Suprapubic skin (tissue), 4 donors: ENCODE results near the gene ERRFI1.

Experiments
- EP300 ChIP-seq: sonication (generic); formaldehyde crosslinking; IDR thresholded peaks from one replicate; pipeline ENCODE4 v1.6.1; 2017; ENCODE audit warnings: antibody characterized with exemption
- POLR2A ChIP-seq, 2 donors: fragments of 450-650 bp; IDR thresholded peaks; one replicate each; pipeline ENCODE4 v1.6.1; 2017; ENCODE audit warnings: antibody characterized with exemption in 2 of 2, mild to moderate bottlenecking in 2 of 2, moderate library complexity in 2 of 2
- POLR2AphosphoS5 ChIP-seq, 3 donors: sonication (generic); formaldehyde crosslinking; IDR thresholded peaks; one replicate each; pipeline ENCODE4 v1.6.1; 2017; ENCODE audit warnings: antibody characterized with exemption in 3 of 3
- TF ChIP-seq, protein P1 (sequence below), 2 donors: fragments of 200-600 bp in 1 of 2; fragments of 450-650 bp in 1 of 2; sonication (generic) in 1 of 2; IDR thresholded peaks; one replicate each; pipeline ENCODE4 v1.5.1; 2016 to 2019; ENCODE audit warnings: antibody characterized with exemption in 2 of 2, mild to moderate bottlenecking in 1 of 2, moderate library complexity in 1 of 2

DNA sequence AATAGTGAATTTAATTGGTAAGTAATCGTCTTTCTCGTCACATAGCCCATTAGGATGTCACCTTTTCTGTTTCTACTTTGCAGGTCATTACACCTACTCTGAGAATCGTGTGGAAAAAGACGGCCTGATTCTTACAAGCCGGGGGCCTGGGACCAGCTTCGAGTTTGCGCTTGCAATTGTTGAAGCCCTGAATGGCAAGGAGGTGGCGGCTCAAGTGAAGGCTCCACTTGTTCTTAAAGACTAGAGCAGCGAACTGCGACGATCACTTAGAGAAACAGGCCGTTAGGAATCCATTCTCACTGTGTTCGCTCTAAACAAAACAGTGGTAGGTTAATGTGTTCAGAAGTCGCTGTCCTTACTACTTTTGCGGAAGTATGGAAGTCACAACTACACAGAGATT is 41.3 kb downstream of the ERRFI1 start:
- TF ChIP-seq, protein P1, sequence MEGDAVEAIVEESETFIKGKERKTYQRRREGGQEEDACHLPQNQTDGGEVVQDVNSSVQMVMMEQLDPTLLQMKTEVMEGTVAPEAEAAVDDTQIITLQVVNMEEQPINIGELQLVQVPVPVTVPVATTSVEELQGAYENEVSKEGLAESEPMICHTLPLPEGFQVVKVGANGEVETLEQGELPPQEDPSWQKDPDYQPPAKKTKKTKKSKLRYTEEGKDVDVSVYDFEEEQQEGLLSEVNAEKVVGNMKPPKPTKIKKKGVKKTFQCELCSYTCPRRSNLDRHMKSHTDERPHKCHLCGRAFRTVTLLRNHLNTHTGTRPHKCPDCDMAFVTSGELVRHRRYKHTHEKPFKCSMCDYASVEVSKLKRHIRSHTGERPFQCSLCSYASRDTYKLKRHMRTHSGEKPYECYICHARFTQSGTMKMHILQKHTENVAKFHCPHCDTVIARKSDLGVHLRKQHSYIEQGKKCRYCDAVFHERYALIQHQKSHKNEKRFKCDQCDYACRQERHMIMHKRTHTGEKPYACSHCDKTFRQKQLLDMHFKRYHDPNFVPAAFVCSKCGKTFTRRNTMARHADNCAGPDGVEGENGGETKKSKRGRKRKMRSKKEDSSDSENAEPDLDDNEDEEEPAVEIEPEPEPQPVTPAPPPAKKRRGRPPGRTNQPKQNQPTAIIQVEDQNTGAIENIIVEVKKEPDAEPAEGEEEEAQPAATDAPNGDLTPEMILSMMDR (IDR thresholded peaks at IDR 0.05), result no peak
- TF ChIP-seq POLR2A (IDR thresholded peaks at IDR 0.05), result no peak
- TF ChIP-seq POLR2AphosphoS5 (IDR thresholded peaks at IDR 0.05), result no peak
- TF ChIP-seq EP300, result no peak
